IPS-20b (cell line): ENCODE results near the gene RENBP.
"Not testable (repeated sequence)": the region's sequence is repeated elsewhere in the genome, so short reads cannot be mapped to it uniquely, and the experiment has no call there.

Experiments used
- H3K27ac ChIP-seq: one replicate; pipeline ENCODE4 v1.5.1; 2013; ENCODE audit warnings: low read length
- H3K27me3 ChIP-seq: 2 replicates; pipeline ENCODE4 v1.6.1; 2013; ENCODE audit warnings: mild to moderate bottlenecking, low read length, inconsistent platforms; ENCODE audit not compliant: insufficient read depth
- H3K36me3 ChIP-seq: 2 replicates; pipeline ENCODE4 v1.6.1; 2013; ENCODE audit warnings: low read depth, mild to moderate bottlenecking, inconsistent platforms, low read length, moderate library complexity; ENCODE audit not compliant: insufficient read depth
- H3K4me1 ChIP-seq: 2 replicates; pipeline ENCODE4 v1.6.1; 2013; ENCODE audit warnings: mild to moderate bottlenecking, control low read depth, inconsistent platforms, low read length, moderate library complexity; ENCODE audit not compliant: insufficient read depth
- H3K4me3 ChIP-seq: 2 replicates; pipeline ENCODE4 v1.5.1; 2013; ENCODE audit warnings: mild to moderate bottlenecking, low read length, inconsistent platforms
- H3K9ac ChIP-seq: 2 replicates; pipeline ENCODE4 v1.6.1; 2013; ENCODE audit warnings: low read depth, mild to moderate bottlenecking, inconsistent platforms, low read length, moderate library complexity
- H3K9me3 ChIP-seq: 2 replicates; pipeline ENCODE4 v1.6.1; 2013; ENCODE audit warnings: mild to moderate bottlenecking, low read depth, low read length, inconsistent platforms; ENCODE audit not compliant: insufficient read depth

RENBP gene

GRCh38 chrX:153980394-153980793, 36.0 kb upstream of the RENBP start:
- not testable (repeated sequence) for H3K4me3 ChIP-seq, H3K4me1 ChIP-seq, H3K27ac ChIP-seq, H3K9ac ChIP-seq, H3K36me3 ChIP-seq, H3K27me3 ChIP-seq, H3K9me3 ChIP-seq

DNA sequence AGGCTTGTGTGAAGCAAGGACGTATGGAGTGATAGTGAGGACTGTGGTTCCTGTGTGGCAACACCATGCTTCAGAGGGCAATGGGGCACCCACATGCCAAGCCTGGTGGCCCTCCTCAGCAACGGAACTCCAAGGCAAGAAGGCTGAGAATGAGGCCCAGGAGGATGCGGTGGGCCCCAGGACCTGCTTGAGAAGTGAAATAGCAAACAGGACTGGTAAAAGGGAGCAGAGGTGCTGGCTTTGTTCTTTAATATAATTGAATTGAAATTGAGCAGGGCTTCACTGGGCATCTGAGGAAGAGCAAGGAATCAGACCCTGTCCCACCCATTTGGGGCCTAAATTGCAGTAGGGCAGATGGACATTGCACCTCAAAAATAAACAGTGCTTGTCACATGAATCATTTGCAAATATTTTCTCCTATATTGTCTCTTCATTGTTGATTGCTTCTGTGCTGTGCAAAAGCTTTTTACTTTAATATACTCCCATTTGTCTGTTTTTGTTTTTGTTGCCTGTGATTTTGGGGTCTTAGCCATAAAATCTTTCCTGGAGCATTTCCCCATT, 30.4 kb upstream of the RENBP start:
- H3K36me3 ChIP-seq: no peaks in the 10 kb centered on the region
- H3K27ac ChIP-seq: no peak overlapping the region
- H3K9me3 ChIP-seq: no peaks in the 10 kb centered on the region
- H3K4me1 ChIP-seq: no peaks in the 10 kb centered on the region
- no peaks in the 10 kb centered on the region for H3K27me3 ChIP-seq
- H3K9ac ChIP-seq: no peak overlapping the region
- no peak overlapping the region for H3K4me3 ChIP-seq

DNA sequence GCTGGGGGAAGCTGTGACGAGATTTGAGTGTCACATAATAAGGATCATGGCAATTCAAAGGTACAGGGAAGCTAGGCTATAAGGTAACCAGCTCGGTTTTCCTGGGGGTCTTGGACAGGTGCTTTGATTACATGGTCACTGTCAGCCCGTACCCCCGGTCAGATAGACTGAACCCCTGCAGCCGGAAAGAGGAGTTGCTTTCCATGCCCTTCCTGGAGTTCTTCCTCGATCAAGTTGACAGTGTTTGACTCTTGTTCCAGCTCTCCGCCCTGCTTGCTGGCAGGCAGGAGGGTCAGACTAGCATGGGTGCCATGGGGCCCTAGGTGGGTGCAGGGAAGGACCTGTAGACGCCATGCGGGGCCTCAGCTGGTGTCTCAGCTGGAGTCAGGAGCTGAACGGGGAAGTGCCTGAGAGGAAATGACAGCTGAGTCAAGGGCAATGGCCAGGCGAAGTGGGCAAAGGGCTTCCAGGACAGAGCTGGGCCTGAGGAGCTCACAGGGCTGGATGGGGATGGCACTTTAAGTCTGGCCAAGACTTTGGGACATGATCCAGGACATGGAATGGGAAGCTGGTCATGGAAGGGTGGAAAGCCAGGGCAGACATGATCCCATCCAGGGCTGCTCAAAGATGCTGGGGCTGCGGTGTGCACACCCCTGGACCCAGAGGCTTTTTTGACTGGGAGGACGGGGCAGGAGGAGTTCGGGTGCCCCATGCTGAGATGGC, 29.7 kb upstream of the RENBP start:
- H3K9me3 ChIP-seq: no peaks in the 10 kb centered on the region
- no peaks in the 10 kb centered on the region for H3K27me3 ChIP-seq
- H3K4me3 ChIP-seq: no peak overlapping the region; the same call in 1 of the 2 replicates
- H3K36me3 ChIP-seq: no peaks in the 10 kb centered on the region
- H3K9ac ChIP-seq: peak overlapping the region; percentile 98; the same call in 1 of the 2 replicates
- no peaks in the 10 kb centered on the region for H3K4me1 ChIP-seq
- H3K27ac ChIP-seq: no peak overlapping the region

- H3K9me3 ChIP-seq: no peaks in the 10 kb centered on the region
- no peaks in the 10 kb centered on the region for H3K27me3 ChIP-seq
- peaks cover 4% of the 10 kb centered on the region; the same call in 1 of the 2 replicates for H3K4me1 ChIP-seq
- peak overlapping the region; percentile 98 for H3K9ac ChIP-seq
- H3K36me3 ChIP-seq: peaks cover 2% of the 10 kb centered on the region; the same call in 1 of the 2 replicates
- H3K27ac ChIP-seq: peak overlapping the region; percentile 82
- peak overlapping the region; percentile 82 for H3K4me3 ChIP-seq
Observed at GRCh38 chrX:153973127-153974002, 28.9 kb upstream of the RENBP start.

- peaks cover 7% of the 10 kb centered on the region; the same call in 1 of the 2 replicates for H3K36me3 ChIP-seq
- H3K4me1 ChIP-seq: peaks cover 12% of the 10 kb centered on the region; the same call in 1 of the 2 replicates
- H3K27ac ChIP-seq: peak within 1 kb of the TSS; percentile 99
- peak within 1 kb of the TSS; percentile 100 for H3K9ac ChIP-seq
- H3K9me3 ChIP-seq: no peaks in the 10 kb centered on the region
- peak within 1 kb of the TSS; percentile 94 for H3K4me3 ChIP-seq
- no peaks in the 10 kb centered on the region for H3K27me3 ChIP-seq
Observed at GRCh38 chrX:153972368-153973126, 28.1 kb upstream of the RENBP start, which contains the start of gene TMEM187. TSS of gene TMEM187 (plus strand) at chrX:153972754. CDS start at chrX:153982063, 9,309 bp downstream.

DNA sequence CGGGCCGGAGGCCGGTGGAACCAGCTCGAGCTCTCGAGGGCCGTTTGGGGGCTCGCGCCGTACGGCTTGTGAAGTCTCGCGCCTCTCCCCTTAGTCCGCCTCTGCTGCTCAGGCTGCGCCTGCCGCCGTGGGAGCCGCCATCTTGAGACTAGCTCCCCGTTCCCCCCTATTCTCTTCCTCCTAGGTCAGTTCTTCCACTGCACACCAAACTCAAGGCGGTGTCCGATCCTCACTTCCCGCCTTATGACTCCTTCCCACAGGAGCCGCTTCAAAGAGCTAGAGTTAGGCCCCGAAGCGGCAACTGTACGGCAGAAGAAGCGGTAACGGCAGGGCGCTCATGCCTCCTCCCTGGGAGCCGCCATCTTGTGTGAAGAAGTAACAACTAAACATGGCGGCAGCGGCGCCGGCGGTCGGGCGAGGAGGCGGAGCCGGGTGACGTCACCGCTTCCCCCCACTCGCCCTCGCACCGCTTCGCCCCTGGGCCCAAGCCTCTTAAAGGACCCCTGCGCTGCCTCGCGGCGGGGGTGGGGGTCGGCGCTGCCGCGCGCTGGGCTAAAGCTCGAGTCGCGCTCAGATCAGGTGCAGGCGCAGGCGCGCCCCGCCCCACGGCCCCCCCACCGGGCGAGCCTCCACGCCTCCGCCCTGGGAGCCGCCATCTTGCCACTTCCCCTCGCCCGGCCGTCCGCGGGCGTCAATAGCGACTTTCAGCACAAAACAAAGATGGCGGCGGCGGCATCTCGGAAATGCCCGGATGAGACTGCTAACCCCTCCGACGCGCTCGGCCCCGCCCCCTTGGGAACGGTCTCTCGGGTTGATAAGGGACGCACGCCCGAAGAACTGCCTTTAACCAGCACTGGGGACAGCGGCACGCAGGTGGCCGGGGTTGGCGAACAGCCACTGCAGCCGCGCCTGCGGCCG, 27.3 kb upstream of the RENBP start, which contains the start of gene HCFC1:
HCFC1 (minus strand) TSS at position 369 of the 918 bp plus-strand sequence. CDS start 978 bp downstream, outside the sequence.
- peak within 1 kb of the TSS; percentile 100 for H3K9ac ChIP-seq
- peaks cover 7% of the 10 kb centered on the region; the same call in 1 of the 2 replicates for H3K36me3 ChIP-seq
- peak within 1 kb of the TSS; percentile 99 for H3K27ac ChIP-seq
- peaks cover 12% of the 10 kb centered on the region; the same call in 1 of the 2 replicates for H3K4me1 ChIP-seq
- H3K4me3 ChIP-seq: peak within 1 kb of the TSS; percentile 94
- no peaks in the 10 kb centered on the region for H3K27me3 ChIP-seq
- no peaks in the 10 kb centered on the region for H3K9me3 ChIP-seq

DNA sequence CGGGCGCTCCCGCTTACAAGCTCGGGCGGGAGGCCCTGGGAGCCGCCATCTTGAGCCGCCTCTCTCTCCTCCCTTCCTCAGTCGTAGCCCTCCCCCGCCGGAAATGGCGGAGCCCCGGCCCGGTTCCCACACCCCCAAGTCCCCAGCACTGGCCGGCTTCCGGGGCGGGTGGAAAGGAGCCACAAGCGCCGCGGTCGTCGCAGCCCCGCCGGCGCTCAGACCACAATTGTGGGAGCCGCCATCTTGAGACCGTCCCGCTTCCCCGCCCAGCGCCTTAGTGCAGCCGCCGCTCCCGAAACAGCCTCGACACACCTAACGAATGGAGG, 26.6 kb upstream of the RENBP start:
- Histone ChIP-seq H3K9me3 (no peaks in the 10 kb centered on the region), H3K9ac (peak overlapping the region; percentile 100), H3K4me1 (peaks cover 12% of the 10 kb centered on the region; the same call in 1 of the 2 replicates), H3K27ac (peak overlapping the region; percentile 99), H3K4me3 (peak overlapping the region; percentile 94), H3K36me3 (peaks cover 7% of the 10 kb centered on the region; the same call in 1 of the 2 replicates), H3K27me3 (no peaks in the 10 kb centered on the region)

- Histone ChIP-seq H3K4me1 (peaks cover 12% of the 10 kb centered on the region; the same call in 1 of the 2 replicates), H3K9me3 (no peaks in the 10 kb centered on the region), H3K27ac (peak overlapping the region; percentile 99), H3K4me3 (peak overlapping the region; percentile 94), H3K36me3 (peaks cover 7% of the 10 kb centered on the region; the same call in 1 of the 2 replicates), H3K27me3 (no peaks in the 10 kb centered on the region), H3K9ac (peak overlapping the region; percentile 100)
Observed at GRCh38 chrX:153970357-153971123, 26.1 kb upstream of the RENBP start.

DNA sequence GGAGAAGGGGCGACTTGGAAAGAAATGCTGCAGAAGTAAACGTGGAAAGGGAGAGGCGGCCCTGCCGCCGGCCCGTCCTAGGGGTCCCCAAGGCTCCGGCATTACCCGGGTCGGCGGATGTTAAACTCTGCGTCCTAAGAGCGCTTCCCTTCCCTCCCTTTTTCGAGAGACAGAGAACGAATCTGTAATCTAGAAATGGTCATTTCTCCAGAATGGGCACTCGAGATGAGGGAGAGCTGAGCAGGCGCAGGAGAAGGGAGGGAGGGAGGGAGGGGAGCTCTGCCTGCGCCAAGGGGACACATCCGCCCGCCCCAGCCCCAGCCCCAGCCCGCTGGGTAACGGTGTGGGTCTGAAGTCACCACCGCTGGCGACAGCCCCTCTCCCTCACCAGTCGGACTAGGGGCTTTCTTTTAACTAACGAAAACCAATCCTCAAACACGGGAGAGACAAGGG, 25.5 kb upstream of the RENBP start:
- Histone ChIP-seq H3K27ac (no peak overlapping the region), H3K27me3 (no peaks in the 10 kb centered on the region), H3K36me3 (peaks cover 7% of the 10 kb centered on the region; the same call in 1 of the 2 replicates), H3K9ac (peak overlapping the region; percentile 72; the same call in 1 of the 2 replicates), H3K4me1 (peaks cover 12% of the 10 kb centered on the region; the same call in 1 of the 2 replicates), H3K4me3 (peak overlapping the region; percentile 94), H3K9me3 (no peaks in the 10 kb centered on the region)
